ENCODE results near the gene DNAJB5. TPM values are rescaled to one million over a fixed set of nuclear protein-coding genes. Genes with fewer than 3 reads are reported as not detected.

The DNAJB5 gene
- total RNA-seq, 2 experiments from 2014 or later = 11.5 to 12.0 TPM

- DNase-seq = no peak
- intact Hi-C loops (cut with micrococcal nuclease) = no loop called here
- ChIA-PET POLR2A (no interaction called here), CTCF (interaction anchor here (0.7 to 4.3 kb wide), 10 partner anchors 10 to 293 kb away, joined by 3 to 30 read pairs (median 4); no protein-coding TSS in a partner anchor)
- no peaks in the 10 kb centered on the region for H3K27me3 Mint-ChIP-seq
- no peak overlapping the region for H3K27ac Mint-ChIP-seq
- H3K9me3 Mint-ChIP-seq = no peaks in the 10 kb centered on the region
- peaks cover 14% of the 10 kb centered on the region for H3K36me3 Mint-ChIP-seq
- H3K4me3 Mint-ChIP-seq = no peak overlapping the region
- peaks cover 47% of the 10 kb centered on the region for H3K4me1 Mint-ChIP-seq (ENCODE audit: low read depth)
Observed at GRCh38 chr9:34994900-34995669, 5.5 kb downstream of the DNAJB5 start.

DNA sequence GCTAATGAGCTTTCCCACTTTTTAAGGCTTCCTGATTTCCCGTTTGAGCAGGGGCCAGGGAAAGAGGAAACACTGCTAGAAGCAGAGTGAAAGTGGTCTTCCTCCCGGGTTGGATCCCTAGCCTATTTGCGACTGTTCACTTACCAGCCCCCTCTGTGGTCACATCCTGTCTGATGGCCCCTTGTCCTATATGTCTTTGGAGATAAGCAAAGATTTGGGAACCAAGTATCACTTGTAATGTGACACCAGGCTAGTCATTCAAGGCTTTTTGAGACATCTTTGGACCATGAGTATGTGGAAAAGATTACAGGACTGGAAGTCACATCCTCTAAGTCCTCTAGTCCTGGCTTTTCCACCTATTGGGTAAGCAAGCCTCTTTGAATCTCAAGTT lies 6.1 kb downstream of the DNAJB5 start:
- peaks cover 44% of the 10 kb centered on the region for H3K4me1 Mint-ChIP-seq (ENCODE audit: low read depth)
- POLR2A ChIA-PET = no interaction called here

DNA sequence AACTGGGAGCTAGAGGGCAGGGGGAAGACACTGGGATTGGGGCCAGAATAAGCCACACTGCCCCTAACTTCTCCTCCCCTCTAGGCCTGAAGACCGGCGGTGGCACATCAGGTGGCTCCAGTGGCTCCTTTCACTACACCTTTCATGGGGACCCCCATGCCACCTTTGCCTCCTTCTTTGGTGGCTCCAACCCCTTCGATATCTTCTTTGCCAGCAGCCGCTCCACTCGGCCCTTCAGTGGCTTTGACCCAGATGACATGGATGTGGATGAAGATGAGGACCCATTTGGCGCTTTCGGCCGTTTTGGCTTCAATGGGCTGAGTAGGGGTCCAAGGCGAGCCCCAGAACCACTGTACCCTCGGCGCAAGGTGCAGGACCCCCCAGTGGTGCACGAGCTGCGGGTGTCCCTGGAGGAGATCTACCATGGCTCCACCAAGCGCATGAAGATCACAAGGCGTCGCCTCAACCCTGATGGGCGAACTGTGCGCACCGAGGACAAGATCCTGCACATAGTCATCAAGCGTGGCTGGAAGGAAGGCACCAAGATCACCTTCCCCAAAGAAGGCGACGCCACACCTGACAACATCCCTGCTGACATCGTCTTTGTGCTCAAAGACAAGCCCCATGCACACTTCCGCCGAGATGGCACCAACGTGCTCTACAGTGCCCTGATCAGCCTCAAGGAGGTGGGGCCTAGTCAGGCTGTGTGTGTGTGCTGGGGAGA lies 6.8 kb downstream of the DNAJB5 start:
- no peak overlapping the region for H3K27ac Mint-ChIP-seq
- POLR2A ChIA-PET = no interaction called here
- CTCF ChIA-PET = interaction anchor here (1.9 to 3.2 kb wide), 2 partner anchors 12 to 97 kb away, joined by 7 to 19 read pairs; no protein-coding TSS in a partner anchor

More for the DNA sequence above, 6.1 kb downstream of the DNAJB5 start:
- H3K9me3 Mint-ChIP-seq = no peaks in the 10 kb centered on the region
- peaks cover 14% of the 10 kb centered on the region for H3K36me3 Mint-ChIP-seq
- H3K27me3 Mint-ChIP-seq = no peaks in the 10 kb centered on the region
- no peak overlapping the region for H3K27ac Mint-ChIP-seq
- DNase-seq = no peak
- intact Hi-C loops (cut with micrococcal nuclease) = no loop called here
- CTCF ChIA-PET = interaction anchor here (1.1 to 4.3 kb wide), 4 partner anchors 11 to 96 kb away, joined by 3 to 30 read pairs (median 13); no protein-coding TSS in a partner anchor
- H3K4me3 Mint-ChIP-seq = no peak overlapping the region

GRCh38 chr9:34996905-34997279 lies 7.3 kb downstream of the DNAJB5 start:
- peaks cover 14% of the 10 kb centered on the region for H3K36me3 Mint-ChIP-seq
- peaks cover 42% of the 10 kb centered on the region for H3K4me1 Mint-ChIP-seq (ENCODE audit: low read depth)
- intact Hi-C loops (cut with micrococcal nuclease) = no loop called here
- H3K27me3 Mint-ChIP-seq = no peaks in the 10 kb centered on the region
- no peak overlapping the region for H3K4me3 Mint-ChIP-seq
- CTCF ChIA-PET = interaction anchor here (1.5 to 3.2 kb wide), 3 partner anchors 12 to 100 kb away, joined by 3 to 19 read pairs (median 7); partner anchors contain the start of gene PIGO
- no peak overlapping the region for H3K27ac Mint-ChIP-seq
- POLR2A ChIA-PET = no interaction called here
- no peak for DNase-seq
- no peaks in the 10 kb centered on the region for H3K9me3 Mint-ChIP-seq

More for the DNA sequence above, 6.8 kb downstream of the DNAJB5 start:
- no peaks in the 10 kb centered on the region for H3K27me3 Mint-ChIP-seq
- DNase-seq = no peak
- H3K4me1 Mint-ChIP-seq (ENCODE audit: low read depth) = peaks cover 41% of the 10 kb centered on the region
- intact Hi-C loops (cut with micrococcal nuclease) = no loop called here
- no peaks in the 10 kb centered on the region for H3K9me3 Mint-ChIP-seq
- no peak overlapping the region for H3K4me3 Mint-ChIP-seq
- peaks cover 14% of the 10 kb centered on the region for H3K36me3 Mint-ChIP-seq

- intact Hi-C loops (cut with micrococcal nuclease) = no loop called here
- Mint-ChIP-seq H3K4me1 (ENCODE audit: low read depth) (peaks cover 42% of the 10 kb centered on the region), H3K9me3 (no peaks in the 10 kb centered on the region), H3K4me3 (no peak overlapping the region), H3K27me3 (no peaks in the 10 kb centered on the region), H3K27ac (no peak overlapping the region), H3K36me3 (peaks cover 14% of the 10 kb centered on the region)
- POLR2A ChIA-PET = no interaction called here
- CTCF ChIA-PET = interaction anchor here (1.5 to 3.2 kb wide), 3 partner anchors 13 to 99 kb away, joined by 3 to 19 read pairs (median 7); partner anchors contain the start of gene PIGO
- DNase-seq = no peak
Observed at GRCh38 chr9:34997379-34997781, 7.8 kb downstream of the DNAJB5 start.

GRCh38 chr9:34998266-34998665 lies 8.7 kb downstream of the DNAJB5 start:
- H3K27me3 Mint-ChIP-seq = no peaks in the 10 kb centered on the region
- no peaks in the 10 kb centered on the region for H3K9me3 Mint-ChIP-seq
- peaks cover 14% of the 10 kb centered on the region for H3K36me3 Mint-ChIP-seq
- DNase-seq = no peak
- H3K4me1 Mint-ChIP-seq (ENCODE audit: low read depth) = peaks cover 37% of the 10 kb centered on the region
- CTCF ChIA-PET = interaction anchor here (1.5 to 3.2 kb wide), 3 partner anchors 13 to 99 kb away, joined by 3 to 19 read pairs (median 7); partner anchors contain the start of gene PIGO
- intact Hi-C loops (cut with micrococcal nuclease) = no loop called here
- POLR2A ChIA-PET = no interaction called here
- no peak overlapping the region for H3K4me3 Mint-ChIP-seq
- no peak overlapping the region for H3K27ac Mint-ChIP-seq

- ChIA-PET POLR2A (no interaction called here), CTCF (no interaction called here)
Observed at GRCh38 chr9:34999576-34999975, 10.0 kb downstream of the DNAJB5 start.

GRCh38 chr9:35000535-35001284 lies 11.2 kb downstream of the DNAJB5 start:
- DNase-seq = no peak
- H3K36me3 Mint-ChIP-seq = peaks cover 10% of the 10 kb centered on the region
- POLR2A ChIA-PET = interaction anchor here (0.6 to 2.0 kb wide), 2 partner anchors 11 to 113 kb away, joined by 3 to 5 read pairs; partner anchors contain the start of gene DNAJB5
- peaks cover 30% of the 10 kb centered on the region for H3K4me1 Mint-ChIP-seq (ENCODE audit: low read depth)
- intact Hi-C loops (cut with micrococcal nuclease) = no loop called here
- H3K27ac Mint-ChIP-seq = peak overlapping the region; percentile 74
- H3K9me3 Mint-ChIP-seq = no peaks in the 10 kb centered on the region
- CTCF ChIA-PET = interaction anchor here (1.9 to 2.3 kb wide), 3 partner anchors 16 to 101 kb away, joined by 6 to 10 read pairs (median 8); no protein-coding TSS in a partner anchor
- no peak overlapping the region for H3K4me3 Mint-ChIP-seq
- no peaks in the 10 kb centered on the region for H3K27me3 Mint-ChIP-seq

More at GRCh38 chr9:34999576-34999975, 10.0 kb downstream of the DNAJB5 start:
- Mint-ChIP-seq H3K36me3 (peaks cover 12% of the 10 kb centered on the region), H3K9me3 (no peaks in the 10 kb centered on the region), H3K4me1 (ENCODE audit: low read depth) (peaks cover 30% of the 10 kb centered on the region), H3K27ac (no peak overlapping the region), H3K4me3 (no peak overlapping the region), H3K27me3 (no peaks in the 10 kb centered on the region)
- intact Hi-C loops (cut with micrococcal nuclease) = no loop called here
- no peak for DNase-seq

GRCh38 chr9:35001285-35001677 lies 11.7 kb downstream of the DNAJB5 start:
- Mint-ChIP-seq H3K27me3 (no peaks in the 10 kb centered on the region), H3K9me3 (no peaks in the 10 kb centered on the region), H3K36me3 (peaks cover 9% of the 10 kb centered on the region), H3K4me3 (no peak overlapping the region), H3K4me1 (ENCODE audit: low read depth) (peaks cover 30% of the 10 kb centered on the region), H3K27ac (peak overlapping the region; percentile 74)
- DNase-seq = no peak
- POLR2A ChIA-PET = interaction anchor here (0.6 to 2.0 kb wide), 5 partner anchors 12 to 112 kb away, joined by 3 to 9 read pairs (median 4); partner anchors contain the start of genes DNAJB5, FANCG and VCP
- intact Hi-C loops (cut with micrococcal nuclease) = no loop called here
- CTCF ChIA-PET = interaction anchor here (1.4 to 2.3 kb wide), 5 partner anchors 16 to 102 kb away, joined by 4 to 10 read pairs (median 6); no protein-coding TSS in a partner anchor

DNA sequence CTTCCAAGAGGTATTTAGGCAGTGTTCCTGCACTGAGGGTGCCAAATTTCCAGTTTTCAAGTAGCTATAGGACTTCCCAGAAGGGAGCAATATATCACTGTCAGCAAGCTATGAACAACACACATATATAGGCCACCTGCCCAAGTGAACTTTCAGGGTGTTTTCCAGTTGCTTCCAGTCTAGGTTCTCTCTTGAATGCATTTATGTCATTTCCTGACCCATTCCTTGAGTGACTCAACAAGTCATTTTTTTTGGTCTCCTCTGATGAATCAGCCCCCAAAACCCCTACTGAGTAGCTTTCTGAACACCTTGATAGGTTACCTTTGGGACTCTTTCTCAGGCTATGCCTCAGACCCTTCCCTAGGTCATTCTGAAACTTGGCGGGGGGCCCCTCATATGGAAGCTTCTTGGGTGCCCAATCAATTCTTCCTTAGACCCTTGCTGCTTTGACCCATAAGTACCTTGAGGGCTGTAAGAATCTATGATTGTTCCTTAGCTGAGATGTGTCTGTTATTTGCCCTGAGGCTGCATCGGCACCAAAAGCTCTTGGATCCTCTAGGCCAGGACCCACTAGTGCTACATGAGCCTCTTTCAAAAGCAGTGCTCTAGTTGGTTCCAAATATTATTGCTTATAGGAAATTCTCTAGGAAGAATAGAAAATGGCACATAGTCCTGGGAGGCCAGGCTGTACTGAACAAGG lies 12.4 kb downstream of the DNAJB5 start:
- peak overlapping the region; percentile 74 for H3K27ac Mint-ChIP-seq
- peaks cover 3% of the 10 kb centered on the region for H3K36me3 Mint-ChIP-seq
- intact Hi-C loops (cut with micrococcal nuclease) = loop anchor here (1.0 kb wide), 1 partner anchor 13 kb away; the partner anchor contains the start of gene DNAJB5
- no peaks in the 10 kb centered on the region for H3K27me3 Mint-ChIP-seq
- peaks cover 30% of the 10 kb centered on the region for H3K4me1 Mint-ChIP-seq (ENCODE audit: low read depth)
- H3K4me3 Mint-ChIP-seq = no peak overlapping the region
- ChIA-PET POLR2A (interaction anchor here (0.5 to 2.0 kb wide), 5 partner anchors 12 to 78 kb away, joined by 3 to 9 read pairs (median 4); partner anchors contain the start of genes DNAJB5, FANCG and VCP), CTCF (interaction anchor here (0.8 to 2.3 kb wide), 8 partner anchors 17 to 275 kb away, joined by 3 to 10 read pairs (median 5); partner anchors contain the start of gene UNC13B)
- peak; percentile 59 for DNase-seq
- no peaks in the 10 kb centered on the region for H3K9me3 Mint-ChIP-seq
